H9 (cell line): ENCODE measurements around the gene PRKACB. TPM values are rescaled to one million over a fixed set of nuclear protein-coding genes. Genes with fewer than 3 reads are reported as not detected.

Source experiments
- DNase-seq: peaks from one replicate; pipeline ENCODE4 v3.0.0-alpha.2; 2017
- H2AFZ ChIP-seq: one replicate; pipeline ENCODE4 v1.6.1; 2013; ENCODE audit warnings: mild to moderate bottlenecking, low read length, control low read depth, moderate library complexity
- H2AK5ac ChIP-seq: 2 replicates; pipeline ENCODE4 v1.6.1; 2013; ENCODE audit warnings: low read length, control low read depth, mixed read lengths; ENCODE audit not compliant: insufficient read length
- H2BK120ac ChIP-seq: one replicate; pipeline ENCODE4 v1.6.1; 2013; ENCODE audit warnings: low read depth, mild to moderate bottlenecking, low read length, control low read depth, inconsistent platforms; ENCODE audit not compliant: poor library complexity, severe bottlenecking
- H2BK12ac ChIP-seq: 2 replicates; pipeline ENCODE4 v1.6.1; 2013; ENCODE audit warnings: low read length, control low read depth, mixed read lengths, low read depth; ENCODE audit not compliant: insufficient read length
- H2BK15ac ChIP-seq: 2 replicates; pipeline ENCODE4 v1.6.1; 2013; ENCODE audit warnings: low read depth, low read length, control low read depth
- H2BK20ac ChIP-seq: one replicate; pipeline ENCODE4 v1.6.1; 2013; ENCODE audit warnings: low read depth, mild to moderate bottlenecking, low read length, control low read depth, inconsistent platforms; ENCODE audit not compliant: poor library complexity, severe bottlenecking
- H2BK5ac ChIP-seq: 2 replicates; pipeline ENCODE4 v1.6.1; 2013; ENCODE audit warnings: low read length, control low read depth, mixed read lengths; ENCODE audit not compliant: insufficient read length
- H3K14ac ChIP-seq: 2 replicates; pipeline ENCODE4 v1.6.1; 2013; ENCODE audit warnings: low read length, control low read depth; ENCODE audit not compliant: insufficient read depth
- H3K18ac ChIP-seq: 2 replicates; pipeline ENCODE4 v1.6.1; 2013; ENCODE audit warnings: low read depth, mild to moderate bottlenecking, mixed read lengths, low read length, control low read depth; ENCODE audit not compliant: insufficient read length
- H3K23ac ChIP-seq: 2 replicates; pipeline ENCODE4 v1.6.1; 2013; ENCODE audit warnings: low read length, control low read depth, mixed read lengths, low read depth; ENCODE audit not compliant: insufficient read length
- H3K23me2 ChIP-seq: 2 replicates; pipeline ENCODE4 v1.6.1; 2013; ENCODE audit warnings: low read depth, mild to moderate bottlenecking, mixed read lengths, low read length, control low read depth; ENCODE audit not compliant: insufficient read length, poor library complexity, severe bottlenecking
- H3K27ac ChIP-seq: 2 replicates; pipeline ENCODE4 v1.5.1; 2013; ENCODE audit warnings: low read length, control low read depth, mixed read lengths, low read depth; ENCODE audit not compliant: insufficient read length
- H3K27me3 ChIP-seq: 2 replicates; pipeline ENCODE4 v1.6.1; 2013; ENCODE audit warnings: low read length, control low read depth, inconsistent platforms; ENCODE audit not compliant: insufficient read depth
- H3K4ac ChIP-seq: 2 replicates; pipeline ENCODE4 v1.6.1; 2013; ENCODE audit warnings: low read depth, mild to moderate bottlenecking, control low read depth, inconsistent platforms, low read length, moderate library complexity
- H3K4me1 ChIP-seq: 2 replicates; pipeline ENCODE4 v1.6.1; 2013; ENCODE audit warnings: low read length, control low read depth, inconsistent platforms; ENCODE audit not compliant: insufficient read depth
- H3K4me2 ChIP-seq: 2 replicates; pipeline ENCODE4 v1.6.1; 2013; ENCODE audit warnings: low read length, control low read depth, mixed read lengths; ENCODE audit not compliant: insufficient read length, insufficient read depth
- H3K56ac ChIP-seq: 2 replicates; pipeline ENCODE4 v1.6.1; 2013; ENCODE audit warnings: low read depth, mild to moderate bottlenecking, mixed read lengths, low read length, control low read depth; ENCODE audit not compliant: insufficient read length
- H3K79me1 ChIP-seq: 2 replicates; pipeline ENCODE4 v1.6.1; 2013; ENCODE audit warnings: low read depth, mild to moderate bottlenecking, moderate library complexity, low read length, control low read depth, inconsistent platforms; ENCODE audit not compliant: insufficient read depth, poor library complexity, severe bottlenecking
- H3K79me2 ChIP-seq: 2 replicates; pipeline ENCODE4 v1.6.1; 2013; ENCODE audit warnings: low read length, control low read depth, inconsistent platforms; ENCODE audit not compliant: insufficient read depth
- H3K9ac ChIP-seq: 2 replicates; pipeline ENCODE4 v1.6.1; 2013; ENCODE audit warnings: low read length, control low read depth, mixed read lengths; ENCODE audit not compliant: insufficient read length; ENCODE audit errors: extremely low read depth
- H3K9me3 ChIP-seq: one replicate; pipeline ENCODE4 v1.6.1; 2013; ENCODE audit warnings: low read depth, low read length, inconsistent platforms; ENCODE audit not compliant: control insufficient read depth
- H3T11ph ChIP-seq: one replicate; pipeline ENCODE4 v1.6.1; 2013; ENCODE audit warnings: mild to moderate bottlenecking, low read length, control low read depth, inconsistent platforms
- H4K20me1 ChIP-seq: one replicate; pipeline ENCODE4 v1.6.1; 2013; ENCODE audit not compliant: control insufficient read depth, insufficient read length, insufficient read depth
- H4K5ac ChIP-seq: 2 replicates; pipeline ENCODE4 v1.6.1; 2013; ENCODE audit warnings: low read depth, mild to moderate bottlenecking, mixed read lengths, low read length, control low read depth; ENCODE audit not compliant: insufficient read length
- H4K8ac ChIP-seq: replicated peaks from 2 replicates; pipeline ENCODE4 v1.6.1; 2013; ENCODE audit warnings: low read length, control low read depth, mixed read lengths, low read depth; ENCODE audit not compliant: insufficient read length
- H4K91ac ChIP-seq: 2 replicates; pipeline ENCODE4 v1.6.1; 2013; ENCODE audit warnings: low read depth, mild to moderate bottlenecking, moderate library complexity, mixed read lengths, low read length, control low read depth; ENCODE audit not compliant: insufficient read length
- H3K27ac Mint-ChIP-seq, 3 experiments: 2 replicates in 2 of 3; 3 replicates in 1 of 3; pipeline ENCODE4 v1.8.0; 2020 to 2021; ENCODE audit warnings: mixed read lengths in 3 of 3, mild to moderate bottlenecking in 1 of 3, moderate library complexity in 1 of 3
- H3K27me3 Mint-ChIP-seq: 2 replicates; pipeline ENCODE4 v1.8.0; 2021; ENCODE audit warnings: low read depth, mild to moderate bottlenecking, moderate library complexity, mixed read lengths
- H3K36me3 Mint-ChIP-seq, 3 experiments: 2 replicates in 2 of 3; 3 replicates in 1 of 3; pipeline ENCODE4 v1.8.0; 2020 to 2021; ENCODE audit warnings: low read depth in 3 of 3, mixed read lengths in 3 of 3; ENCODE audit not compliant: insufficient read depth in 1 of 3
- H3K4me1 Mint-ChIP-seq, 2 experiments: 2 replicates each; pipeline ENCODE4 v1.8.0; 2020; ENCODE audit warnings: mixed read lengths in 2 of 2
- H3K4me3 Mint-ChIP-seq, 2 experiments: 2 replicates in 1 of 2; 3 replicates in 1 of 2; pipeline ENCODE4 v1.8.0; 2020 to 2021; ENCODE audit warnings: mild to moderate bottlenecking in 2 of 2, mixed read lengths in 2 of 2, moderate library complexity in 1 of 2
- H3K9me3 Mint-ChIP-seq, 2 experiments: 2 replicates in 1 of 2; 3 replicates in 1 of 2; pipeline ENCODE4 v1.8.0; 2020; ENCODE audit warnings: mild to moderate bottlenecking in 2 of 2, mixed read lengths in 2 of 2, moderate library complexity in 1 of 2
- WGBS: extraction: QIAGEN DNeasy Blood & Tissue Kit; methylation state at CpG from one replicate; pipeline ENCODE4 v1.1.7; 2013; ENCODE audit warnings: missing lambda C conversion rate, low lambda C conversion rate, mixed read lengths; ENCODE audit not compliant: insufficient read length; ENCODE audit errors: extremely low coverage; 5-methylcytosine and 5-hydroxymethylcytosine counted together
- total RNA-seq: library from RNA; stranded (reverse); gene quantifications from 2 replicates; pipeline ENCODE4 v1.2.1, GENCODE V29; 2021
- TF ChIP-seq, protein P1 (sequence below): fragments of 200-600 bp; sonication (generic); conservative IDR thresholded peaks from 3 replicates; pipeline ENCODE4 v1.8.0; 2021; ENCODE audit warnings: antibody characterized with exemption, mild to moderate bottlenecking

PRKACB gene
- total RNA-seq, 1 experiment from 2014 or later = 20.7 TPM

DNA sequence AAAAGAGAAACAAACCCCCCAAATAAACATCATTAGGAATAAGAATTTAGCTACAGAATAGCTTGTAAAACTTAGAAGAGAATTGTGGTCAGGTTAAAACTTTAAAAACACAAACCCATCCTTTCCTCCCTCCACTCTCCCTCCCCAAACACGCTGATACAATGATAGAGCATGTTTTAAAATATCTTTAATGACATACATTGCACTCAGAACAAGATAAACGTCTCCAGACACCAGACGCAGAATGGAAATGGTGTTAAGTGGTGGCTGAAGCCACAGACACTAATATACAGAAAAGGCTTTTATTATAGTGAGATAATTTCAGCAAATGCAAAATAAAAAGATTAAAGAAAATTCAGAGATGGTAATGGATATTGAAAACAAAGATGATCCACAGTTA, 98.6 kb downstream of the PRKACB start:
- no peak overlapping the region for H3K9ac ChIP-seq
- no peaks in the 10 kb centered on the region for H3K27me3 ChIP-seq
- Mint-ChIP-seq H3K4me3 (no peak overlapping the region), H3K27me3 (no peaks in the 10 kb centered on the region), H3K9me3 (no peaks in the 10 kb centered on the region), H3K4me1 (no peaks in the 10 kb centered on the region), H3K36me3 (peaks cover 3 to 5% (median 5%) of the 10 kb centered on the region in 3 experiments; a peak in 4 of 7 replicates), H3K27ac (no peak overlapping the region)
- no peak overlapping the region for H3T11ph ChIP-seq
- no peak overlapping the region for H2AK5ac ChIP-seq
- no peaks in the 10 kb centered on the region for H3K9me3 ChIP-seq
- H3K79me1 ChIP-seq = no peaks in the 10 kb centered on the region
- H4K8ac ChIP-seq = no peak overlapping the region
- H2BK5ac ChIP-seq = no peak overlapping the region
- H2BK20ac ChIP-seq = no peak overlapping the region
- H3K79me2 ChIP-seq = no peaks in the 10 kb centered on the region
- no peak overlapping the region for H4K5ac ChIP-seq
- no CpG with 5 or more reads among the region's 3 CpGs for WGBS
- no peak overlapping the region for H3K14ac ChIP-seq
- H3K23ac ChIP-seq = no peak overlapping the region
- H2AFZ ChIP-seq = no peak overlapping the region
- no peak overlapping the region for H3K4me2 ChIP-seq
- H2BK120ac ChIP-seq = no peak overlapping the region
- no peak overlapping the region for H2BK12ac ChIP-seq
- H3K4me1 ChIP-seq = no peaks in the 10 kb centered on the region
- no peaks in the 10 kb centered on the region for H4K20me1 ChIP-seq
- no peak for DNase-seq
- no peak overlapping the region for H3K4ac ChIP-seq
- H2BK15ac ChIP-seq = no peak overlapping the region
- H3K27ac ChIP-seq = no peak overlapping the region
- TF ChIP-seq, protein P1, sequence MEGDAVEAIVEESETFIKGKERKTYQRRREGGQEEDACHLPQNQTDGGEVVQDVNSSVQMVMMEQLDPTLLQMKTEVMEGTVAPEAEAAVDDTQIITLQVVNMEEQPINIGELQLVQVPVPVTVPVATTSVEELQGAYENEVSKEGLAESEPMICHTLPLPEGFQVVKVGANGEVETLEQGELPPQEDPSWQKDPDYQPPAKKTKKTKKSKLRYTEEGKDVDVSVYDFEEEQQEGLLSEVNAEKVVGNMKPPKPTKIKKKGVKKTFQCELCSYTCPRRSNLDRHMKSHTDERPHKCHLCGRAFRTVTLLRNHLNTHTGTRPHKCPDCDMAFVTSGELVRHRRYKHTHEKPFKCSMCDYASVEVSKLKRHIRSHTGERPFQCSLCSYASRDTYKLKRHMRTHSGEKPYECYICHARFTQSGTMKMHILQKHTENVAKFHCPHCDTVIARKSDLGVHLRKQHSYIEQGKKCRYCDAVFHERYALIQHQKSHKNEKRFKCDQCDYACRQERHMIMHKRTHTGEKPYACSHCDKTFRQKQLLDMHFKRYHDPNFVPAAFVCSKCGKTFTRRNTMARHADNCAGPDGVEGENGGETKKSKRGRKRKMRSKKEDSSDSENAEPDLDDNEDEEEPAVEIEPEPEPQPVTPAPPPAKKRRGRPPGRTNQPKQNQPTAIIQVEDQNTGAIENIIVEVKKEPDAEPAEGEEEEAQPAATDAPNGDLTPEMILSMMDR = no peak
- H3K56ac ChIP-seq = no peak overlapping the region
- no peak overlapping the region for H4K91ac ChIP-seq
- H3K23me2 ChIP-seq = no peaks in the 10 kb centered on the region
- no peak overlapping the region for H3K18ac ChIP-seq
